Fibroblast of villous mesenchyme (primary cell): ENCODE data around the gene TIMP4. TPM values are rescaled to one million over a fixed set of nuclear protein-coding genes. Genes with fewer than 3 reads are reported as not detected.

Source experiments
- DNase-seq: peaks from one replicate; pipeline ENCODE4 v3.0.0-alpha.2; 2010; ENCODE audit warnings: low read depth
- H3K4me3 ChIP-seq: 2 replicates; pipeline ENCODE4 v1.5.1; 2011; ENCODE audit warnings: low read depth, mild to moderate bottlenecking, low read length
- CTCF ChIP-seq: IDR thresholded peaks from 2 replicates; pipeline ENCODE4 v1.5.1; 2012; ENCODE audit warnings: low read depth, mild to moderate bottlenecking, low read length; ENCODE audit not compliant: insufficient read depth
- total RNA-seq: library from RNA; depleted of rRNA; stranded (reverse); fragments of >200 nt; gene quantifications from 2 replicates; pipeline ENCODE4 v1.2.3, GENCODE V29; 2012

The TIMP4 gene
- total RNA-seq, 1 donor = 1.3 TPM

- TF ChIP-seq CTCF = no peak
These were observed 28.0 kb upstream of the TIMP4 start for GRCh38 chr3:12186515-12187286.

GRCh38 chr3:12186046-12186445 is 27.3 kb upstream of the TIMP4 start:
- no peak for TF ChIP-seq CTCF
- no peak overlapping the region for H3K4me3 ChIP-seq
- no peak for DNase-seq

More at GRCh38 chr3:12186515-12187286, 28.0 kb upstream of the TIMP4 start:
- H3K4me3 ChIP-seq = no peak overlapping the region
- DNase-seq = no peak

- DNase-seq = no peak
- TF ChIP-seq CTCF = no peak
- H3K4me3 ChIP-seq = no peak overlapping the region
These were observed 26.5 kb upstream of the TIMP4 start for GRCh38 chr3:12185172-12185710.

- no peak for TF ChIP-seq CTCF
- no peak overlapping the region for H3K4me3 ChIP-seq
- DNase-seq = no peak
These were observed 25.8 kb upstream of the TIMP4 start for GRCh38 chr3:12184541-12184940.

- H3K4me3 ChIP-seq = no peak overlapping the region
These were observed 24.2 kb upstream of the TIMP4 start for GRCh38 chr3:12182687-12183441.

GRCh38 chr3:12181806-12182205 is 23.1 kb upstream of the TIMP4 start:
- DNase-seq = no peak
- no peak overlapping the region for H3K4me3 ChIP-seq
- TF ChIP-seq CTCF = no peak

More at GRCh38 chr3:12182687-12183441, 24.2 kb upstream of the TIMP4 start:
- DNase-seq = no peak
- no peak for TF ChIP-seq CTCF
